GM12892 (cell line): ENCODE results near the gene UGT1A4.

Experiments
- POLR2A ChIP-seq: IDR thresholded peaks from 2 replicates; pipeline ENCODE4 v1.6.1; 2011; ENCODE audit warnings: low read depth, low read length, control low read depth
- TAF1 ChIP-seq: IDR thresholded peaks from 2 replicates; pipeline ENCODE4 v1.6.1; 2011; ENCODE audit warnings: low read depth, mild to moderate bottlenecking, control low read depth, low read length, borderline replicate concordance

- TF ChIP-seq POLR2A: no peak
- no peak for TF ChIP-seq TAF1
Measured at GRCh38 chr2:233754872-233755611, 36.5 kb downstream of the UGT1A4 start.
